HepG2 (cell line): ENCODE results near the gene UAP1L1. TPM values are rescaled to one million over a fixed set of nuclear protein-coding genes. Genes with fewer than 3 reads are reported as not detected.
"Not testable (repeated sequence)": the region's sequence is repeated elsewhere in the genome, so short reads cannot be mapped to it uniquely, and the experiment has no call there.

ENCODE experiments used
- ATAC-seq: fragments of 200-7000 bp; cut with Tn5 transposase; 3 replicates; pipeline ENCODE4 v1.9.1; 2020; ENCODE audit warnings: mild to moderate bottlenecking, moderate library complexity
- BruUV-seq: library from RNA; stranded (reverse); fragments of 400-500 nt; replicated peaks from 2 replicates; lab custom pipeline; 2021; lab: Mats Ljungman, UMichigan
- CTCF ChIA-PET: fragments of 300-600 bp; formaldehyde crosslinking; extraction: SDS; loops from one replicate; lab custom pipeline; 2021; ENCODE audit warnings: low total read pairs, inconsistent platforms, low intra/inter-chr PET ratio; lab: Yijun Ruan, JAX
- POLR2A ChIA-PET: fragments of 350-600 bp; sonication (Branson Sonifier 250); formaldehyde crosslinking; loops from one replicate; lab custom pipeline; 2020; ENCODE audit warnings: antibody characterized with exemption, inconsistent platforms; lab: Yijun Ruan, JAX
- DNase-seq: peaks from one replicate; pipeline ENCODE4 v3.0.0-alpha.2; 2015; ENCODE audit warnings: low spot score
- FAIRE-seq: peaks from 3 replicates; lab custom pipeline; 2011; peaks lifted over from hg19 to GRCh38; lab: Jason Lieb, UNC
- H2AFZ ChIP-seq: one replicate; pipeline ENCODE4 v1.6.1; 2011; ENCODE audit warnings: low read length, inconsistent platforms
- H3K27ac ChIP-seq: fragments of 300-600 bp; 3 replicates; pipeline ENCODE4 v1.8.0; 2011; ENCODE audit warnings: mixed run types, mild to moderate bottlenecking, mixed read lengths, low read length, inconsistent platforms; ENCODE audit not compliant: insufficient read depth; ENCODE audit errors: extremely low read length
- H3K27me3 ChIP-seq, 2 experiments: fragments of 200-600 bp in 1 of 2; 2 replicates in 1 of 2; 3 replicates in 1 of 2; pipeline versions ENCODE4 v1.6.0 to v1.8.0; 2011; ENCODE audit warnings: low read length in 2 of 2, mild to moderate bottlenecking in 2 of 2, moderate library complexity in 2 of 2, inconsistent platforms in 1 of 2; ENCODE audit not compliant: insufficient read depth in 2 of 2, control insufficient read depth in 1 of 2
- H3K36me3 ChIP-seq, 2 experiments: fragments of 200-600 bp in 1 of 2; replicated peaks in 1 of 2; 2 replicates in 1 of 2; 3 replicates in 1 of 2; pipeline versions ENCODE4 v1.5.1 to v1.8.0; 2011; ENCODE audit warnings: low read length in 2 of 2, inconsistent platforms in 1 of 2; ENCODE audit not compliant: insufficient read depth in 2 of 2, control insufficient read depth in 1 of 2
- H3K4me1 ChIP-seq: 2 replicates; pipeline ENCODE4 v1.5.1; 2012; ENCODE audit warnings: low read length, inconsistent platforms; ENCODE audit not compliant: insufficient read depth
- H3K4me2 ChIP-seq: 2 replicates; pipeline ENCODE4 v1.6.0; 2011; ENCODE audit warnings: low read depth, low read length, inconsistent platforms
- H3K4me3 ChIP-seq, 3 experiments: fragments of 200-600 bp in 1 of 3; sonication (generic), shearing (Covaris generic) in 1 of 3; replicated peaks in 1 of 3; 2 replicates each; pipeline ENCODE4 v1.5.1; 2011 to 2016; ENCODE audit warnings: low read length in 3 of 3, inconsistent platforms in 2 of 3, low read depth in 2 of 3, mild to moderate bottlenecking in 2 of 3, control low read depth in 1 of 3, mixed read lengths in 1 of 3; ENCODE audit not compliant: insufficient read depth in 1 of 3
- H3K79me2 ChIP-seq: one replicate; pipeline ENCODE4 v1.6.1; 2011; ENCODE audit warnings: low read length, inconsistent platforms; ENCODE audit not compliant: insufficient read depth
- H3K9ac ChIP-seq: 2 replicates; pipeline ENCODE4 v1.6.0; 2011; ENCODE audit warnings: mild to moderate bottlenecking, low read depth, low read length, inconsistent platforms; ENCODE audit not compliant: insufficient read depth
- H3K9me3 ChIP-seq: 2 replicates; pipeline ENCODE4 v1.5.1; 2012; ENCODE audit warnings: mild to moderate bottlenecking, low read length
- H4K20me1 ChIP-seq: 2 replicates; pipeline ENCODE4 v1.6.0; 2011; ENCODE audit warnings: inconsistent platforms, mild to moderate bottlenecking, low read length, moderate library complexity; ENCODE audit not compliant: insufficient read depth
- FIP1L1 ChIP-seq: fragments of 200-400 bp; formaldehyde crosslinking; IDR thresholded peaks from 2 replicates; pipeline ENCODE4 v1.6.1; 2018; ENCODE audit warnings: low read depth, mild to moderate bottlenecking, low read length, moderate library complexity, borderline replicate concordance; ENCODE audit not compliant: insufficient read depth
- FOXP1 ChIP-seq, 2 experiments: fragments of 450-650 bp in 1 of 2; IDR thresholded peaks; 2 replicates each; pipeline ENCODE4 v1.6.1; 2017 to 2018; ENCODE audit warnings: antibody characterized with exemption in 1 of 2
- HOXA5 ChIP-seq: sonication (generic); formaldehyde crosslinking; IDR thresholded peaks from 2 replicates; pipeline ENCODE4 v1.4.0; 2020; ENCODE audit warnings: missing genetic modification reagents
- POLR2G ChIP-seq: fragments of 200-400 bp; formaldehyde crosslinking; IDR thresholded peaks from 2 replicates; pipeline ENCODE4 v1.6.1; 2018; ENCODE audit warnings: mild to moderate bottlenecking, low read depth, low read length, moderate library complexity
- SKIL ChIP-seq: sonication (generic); formaldehyde crosslinking; IDR thresholded peaks from 2 replicates; pipeline ENCODE4 v1.8.0; 2022; ENCODE audit warnings: missing genetic modification reagents, mild to moderate bottlenecking, moderate library complexity, borderline replicate concordance
- SP140L ChIP-seq: sonication (generic); formaldehyde crosslinking; IDR thresholded peaks from 2 replicates; pipeline ENCODE4 v1.4.0; 2020; ENCODE audit warnings: missing genetic modification reagents, borderline replicate concordance
- UBTF ChIP-seq: sonication (generic); formaldehyde crosslinking; IDR thresholded peaks from 2 replicates; pipeline ENCODE4 v1.4.0; 2020; ENCODE audit warnings: mild to moderate bottlenecking, missing genetic modification reagents
- ZBTB42 ChIP-seq: sonication (generic); formaldehyde crosslinking; IDR thresholded peaks from 2 replicates; pipeline ENCODE4 v1.5.0; 2020; ENCODE audit warnings: mild to moderate bottlenecking, missing genetic modification reagents
- ZKSCAN1 ChIP-seq: fragments of 150-350 bp; IDR thresholded peaks from 2 replicates; pipeline ENCODE4 v1.6.1; 2014; ENCODE audit warnings: low read length
- ZNF143 ChIP-seq: sonication (generic); formaldehyde crosslinking; IDR thresholded peaks from 2 replicates; pipeline ENCODE4 v1.4.0; 2020; ENCODE audit warnings: missing genetic modification reagents
- ZNF44 ChIP-seq: sonication (generic); formaldehyde crosslinking; IDR thresholded peaks from 2 replicates; pipeline ENCODE4 v1.5.1; 2020; ENCODE audit warnings: mild to moderate bottlenecking, missing genetic modification reagents
- ZNF547 ChIP-seq: sonication (generic); formaldehyde crosslinking; IDR thresholded peaks from 2 replicates; pipeline ENCODE4 v1.5.1; 2020; ENCODE audit warnings: mild to moderate bottlenecking, missing genetic modification reagents
- ZNF652 ChIP-seq: IDR thresholded peaks from 2 replicates; pipeline ENCODE4 v1.6.1; 2016; ENCODE audit warnings: low read depth, borderline replicate concordance
- WGBS: methylation state at CpG from one replicate; pipeline ENCODE4 v1.1.6; 2017; ENCODE audit warnings: low lambda C conversion rate; 5-methylcytosine and 5-hydroxymethylcytosine counted together
- in situ Hi-C: cut with HindIII; loops from 2 replicates; pipeline ENCODE4 v1.10.0; 2017; ENCODE audit warnings: low pct_unique_long_range_greater_than_20kb; ENCODE audit not compliant: extremely low pct_ligation_motif_present
- intact Hi-C: fragments of 100-400 bp; cut with micrococcal nuclease; formaldehyde crosslinking; loops from one replicate; pipeline ENCODE4 v1.10.0; 2022; ENCODE audit not compliant: unreplicated experiment
- polyA plus RNA-seq, 8 experiments: library from polyadenylated mRNA; depleted of rRNA in 3 of 8; stranded (reverse) in 7 of 8; unstranded in 1 of 8; fragments of >200 nt; fragmentation: Illumina TruSeq in 4 of 8; extraction: Trizol in 4 of 8; gene quantifications; 2 replicates each; pipeline versions ENCODE4 v1.2.1 to v1.2.3, GENCODE V29; 2011 to 2016; ENCODE audit warnings: low read depth in 4 of 8, missing spikeins in 1 of 8, mixed read lengths in 1 of 8; ENCODE audit not compliant: insufficient read depth in 1 of 8
- total RNA-seq, 5 experiments: library from RNA; depleted of rRNA; stranded (reverse); fragments of >200 nt; fragmentation: Illumina TruSeq; extraction: Trizol; gene quantifications; 2 replicates each; pipeline ENCODE4 v1.2.3, GENCODE V29; 2016; ENCODE audit warnings: low read depth in 1 of 5

UAP1L1 gene
- total and polyA plus RNA-seq, 2 of the 13 experiments (the other 11 are each of a cell fraction or from before 2014, with no cell fraction given), result 5.4 to 6.4 TPM

- H3K27ac ChIP-seq, H4K20me1 ChIP-seq, H2AFZ ChIP-seq, in situ Hi-C loops, H3K9me3 ChIP-seq, DNase-seq, H3K4me3 ChIP-seq, BruUV-seq, H3K27me3 ChIP-seq, H3K9ac ChIP-seq, POLR2A ChIA-PET, H3K79me2 ChIP-seq, FAIRE-seq, ATAC-seq, CTCF ChIA-PET, H3K4me2 ChIP-seq, intact Hi-C loops: not testable (repeated sequence)
- 69% methylated on average over 2 of the region's 9 CpGs for WGBS
- Histone ChIP-seq H3K4me1 (peaks cover 25% of the 10 kb centered on the region), H3K36me3 (peaks cover 3 to 16% of the 10 kb centered on the region in 2 experiments; a peak in 2 of 5 replicates)
- TF ChIP-seq ZNF652 (0 out of 2 replicates have a peak, but pooled peaks have one; percentile 37), POLR2G (peak; percentile 40; the same call in 1 of the 2 replicates)
These were observed 14.5 kb upstream of the UAP1L1 start for GRCh38 chr9:137062798-137063197.

GRCh38 chr9:137063311-137064026 lies 13.8 kb upstream of the UAP1L1 start:
- no peaks in the 10 kb centered on the region for H3K27me3 ChIP-seq
- H3K9me3 ChIP-seq, result no peaks in the 10 kb centered on the region
- H3K4me3 ChIP-seq, result no peak overlapping the region
- H3K9ac ChIP-seq, result no peak overlapping the region
- DNase-seq, result no peak
- peaks cover 25% of the 10 kb centered on the region for H3K4me1 ChIP-seq
- H2AFZ ChIP-seq, result no peak overlapping the region
- no peak overlapping the region for H3K4me2 ChIP-seq
- no peak for FAIRE-seq
- ChIA-PET POLR2A (interaction anchor here (1.0 to 1.1 kb wide), 3 partner anchors 8 to 23 kb away, joined by 3 to 15 read pairs (median 6); partner anchors contain the start of genes ENTPD2 and MAN1B1), CTCF (interaction anchor here (1.0 to 1.3 kb wide), 3 partner anchors 10 to 17 kb away, joined by 3 to 16 read pairs (median 11); partner anchors contain the start of genes ENTPD2 and NPDC1)
- no peak overlapping the region for H3K27ac ChIP-seq
- BruUV-seq, result no TSS peak
- peaks cover 3 to 16% of the 10 kb centered on the region in 2 experiments; a peak in 2 of 5 replicates for H3K36me3 ChIP-seq
- peaks cover under 1% of the 10 kb centered on the region for H3K79me2 ChIP-seq
- WGBS, result 96% methylated on average over 9 of the region's 26 CpGs
- 0 out of 2 replicates have a peak, but pooled peaks cover 3% of the 10 kb centered on the region for H4K20me1 ChIP-seq
- in situ Hi-C loops, result no loop called here
- intact Hi-C loops, result no loop called here
- no peak for ATAC-seq
- TF ChIP-seq FIP1L1 (no peak), HOXA5 (CRISPR knock-in tag) (no peak), FOXP1 (IDR thresholded peaks at IDR 0.05) (no peak), FOXP1 (CRISPR knock-in tag; IDR thresholded peaks at IDR 0.05) (no peak), ZBTB42 (CRISPR knock-in tag) (0 out of 2 replicates have a peak, but pooled peaks have one; percentile 63), ZNF44 (CRISPR knock-in tag) (no peak), ZKSCAN1 (no peak), SKIL (CRISPR knock-in tag) (no peak), ZNF143 (no peak), UBTF (no peak), SP140L (CRISPR knock-in tag) (no peak), ZNF547 (CRISPR knock-in tag) (0 out of 2 replicates have a peak, but pooled peaks have one; percentile 3)
